ENCODE data around the gene NAGA.

DNA sequence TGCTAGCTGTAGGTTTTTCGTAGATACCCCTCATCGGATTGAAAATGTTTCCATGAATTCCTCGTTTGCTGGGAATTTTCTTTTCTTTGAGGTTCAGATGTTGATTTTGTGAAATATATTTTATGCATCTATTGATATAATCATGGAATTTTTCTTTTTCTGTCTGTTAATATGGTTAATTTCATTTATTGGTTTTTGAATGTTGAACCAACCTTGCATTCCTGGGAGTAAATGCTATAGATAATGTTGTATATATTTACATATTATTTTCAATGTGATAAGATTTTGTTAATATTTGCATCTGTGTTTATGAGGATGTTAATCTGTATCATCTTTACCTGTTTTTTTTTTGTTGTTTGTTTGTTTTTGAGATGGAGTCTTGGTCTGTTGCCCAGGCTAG, 30.6 kb upstream of the NAGA start:
- TF ChIP-seq CTCF (IDR thresholded peaks at IDR 0.05; ENCODE audit: low read depth, low read length) (no peak), EZH2phosphoT487 (IDR thresholded peaks at IDR 0.05; ENCODE audit: low read depth) (no peak)

All from OCI-LY3 (cell line).